Neural cell (in vitro differentiated cells): ENCODE data around the gene LRCH4.

Experiments
- EZH2 ChIP-seq: fragments of 200-600, 300-800 bp; shearing (Covaris generic), sonication (generic); IDR thresholded peaks from 2 replicates; pipeline ENCODE4 v1.6.1; 2014; ENCODE audit warnings: antibody characterized with exemption, low read length, borderline replicate concordance, mild to moderate bottlenecking; ENCODE audit not compliant: insufficient read depth, poor library complexity, severe bottlenecking
- POLR2AphosphoS5 ChIP-seq: IDR thresholded peaks from 2 replicates; pipeline ENCODE4 v1.6.1; 2012
- TF ChIP-seq, protein P1 (sequence below): IDR thresholded peaks from 2 replicates; pipeline ENCODE4 v1.6.1; 2012; ENCODE audit warnings: borderline replicate concordance

DNA sequence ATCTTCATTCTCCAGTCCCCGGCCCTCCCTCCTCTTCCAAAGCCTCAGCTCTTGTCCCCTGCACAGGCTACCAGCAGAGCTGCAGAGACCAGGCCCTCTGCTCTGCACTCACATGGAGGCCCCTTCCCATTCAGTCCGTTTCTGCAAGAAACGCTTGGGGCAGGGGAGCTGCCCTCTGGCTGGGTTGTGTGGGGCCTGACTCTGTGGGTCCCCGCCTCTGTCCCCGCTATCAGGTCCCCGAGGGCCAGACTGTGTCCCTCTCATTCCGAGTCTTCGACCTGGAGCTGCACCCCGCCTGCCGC, 17.7 kb upstream of the LRCH4 start:
- TF ChIP-seq POLR2AphosphoS5 (no peak), EZH2 (no peak)
- TF ChIP-seq, protein P1, sequence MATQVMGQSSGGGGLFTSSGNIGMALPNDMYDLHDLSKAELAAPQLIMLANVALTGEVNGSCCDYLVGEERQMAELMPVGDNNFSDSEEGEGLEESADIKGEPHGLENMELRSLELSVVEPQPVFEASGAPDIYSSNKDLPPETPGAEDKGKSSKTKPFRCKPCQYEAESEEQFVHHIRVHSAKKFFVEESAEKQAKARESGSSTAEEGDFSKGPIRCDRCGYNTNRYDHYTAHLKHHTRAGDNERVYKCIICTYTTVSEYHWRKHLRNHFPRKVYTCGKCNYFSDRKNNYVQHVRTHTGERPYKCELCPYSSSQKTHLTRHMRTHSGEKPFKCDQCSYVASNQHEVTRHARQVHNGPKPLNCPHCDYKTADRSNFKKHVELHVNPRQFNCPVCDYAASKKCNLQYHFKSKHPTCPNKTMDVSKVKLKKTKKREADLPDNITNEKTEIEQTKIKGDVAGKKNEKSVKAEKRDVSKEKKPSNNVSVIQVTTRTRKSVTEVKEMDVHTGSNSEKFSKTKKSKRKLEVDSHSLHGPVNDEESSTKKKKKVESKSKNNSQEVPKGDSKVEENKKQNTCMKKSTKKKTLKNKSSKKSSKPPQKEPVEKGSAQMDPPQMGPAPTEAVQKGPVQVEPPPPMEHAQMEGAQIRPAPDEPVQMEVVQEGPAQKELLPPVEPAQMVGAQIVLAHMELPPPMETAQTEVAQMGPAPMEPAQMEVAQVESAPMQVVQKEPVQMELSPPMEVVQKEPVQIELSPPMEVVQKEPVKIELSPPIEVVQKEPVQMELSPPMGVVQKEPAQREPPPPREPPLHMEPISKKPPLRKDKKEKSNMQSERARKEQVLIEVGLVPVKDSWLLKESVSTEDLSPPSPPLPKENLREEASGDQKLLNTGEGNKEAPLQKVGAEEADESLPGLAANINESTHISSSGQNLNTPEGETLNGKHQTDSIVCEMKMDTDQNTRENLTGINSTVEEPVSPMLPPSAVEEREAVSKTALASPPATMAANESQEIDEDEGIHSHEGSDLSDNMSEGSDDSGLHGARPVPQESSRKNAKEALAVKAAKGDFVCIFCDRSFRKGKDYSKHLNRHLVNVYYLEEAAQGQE: no peak
